AG04450 (cell line): Measurements from ENCODE around the gene MRGPRX4. TPM values are rescaled to one million over a fixed set of nuclear protein-coding genes. Genes with fewer than 3 reads are reported as not detected.

ENCODE experiments used
- CTCF ChIA-PET: fragments of 300-600, 350-600 bp; formaldehyde crosslinking; extraction: SDS; loops from one replicate; lab custom pipeline; 2022; ENCODE audit warnings: antibody characterized with exemption, inconsistent platforms; lab: Charles Lee
- POLR2A ChIA-PET: fragments of 350-600 bp; formaldehyde crosslinking; extraction: SDS; loops from one replicate; lab custom pipeline; 2021; ENCODE audit warnings: antibody characterized with exemption, inconsistent platforms; lab: Yijun Ruan, JAX
- DNase-seq: peaks from one replicate; pipeline ENCODE4 v3.0.0-alpha.2; 2011; ENCODE audit warnings: low read depth, low spot score
- H3K27ac ChIP-seq: one replicate; pipeline ENCODE4 v1.5.1; 2012; ENCODE audit warnings: low read depth, low read length, control low read depth
- H3K27me3 ChIP-seq: one replicate; pipeline ENCODE4 v1.6.0; 2012; ENCODE audit warnings: low read length; ENCODE audit not compliant: control insufficient read depth, insufficient read depth
- H3K4me3 ChIP-seq: 2 replicates; pipeline ENCODE4 v1.5.1; 2011; ENCODE audit warnings: mild to moderate bottlenecking, low read depth, low read length, control low read depth
- H3K9me3 ChIP-seq: 2 replicates; pipeline ENCODE4 v1.5.1; 2012; ENCODE audit warnings: low read length; ENCODE audit not compliant: control insufficient read depth, insufficient read depth
- CTCF ChIP-seq: IDR thresholded peaks from 2 replicates; pipeline ENCODE4 v1.5.1; 2011; ENCODE audit warnings: low read depth, low read length, control low read depth, inconsistent platforms
- polyA plus RNA-seq: library from polyadenylated mRNA; depleted of rRNA; stranded (reverse); fragments of >200 nt; gene quantifications from 2 replicates; pipeline ENCODE4 v1.2.3, GENCODE V29; 2011

Gene MRGPRX4
- polyA plus RNA-seq, 1 experiment, result not detected

- no peaks in the 10 kb centered on the region for H3K27me3 ChIP-seq
- no peaks in the 10 kb centered on the region for H3K9me3 ChIP-seq
- no peak for DNase-seq
- ChIA-PET POLR2A (no interaction called here), CTCF (no interaction called here)
- no peak overlapping the region for H3K27ac ChIP-seq
- no peak overlapping the region for H3K4me3 ChIP-seq
- TF ChIP-seq CTCF, result no peak
Measured at GRCh38 chr11:18140145-18140544, 32.5 kb upstream of the MRGPRX4 start.

GRCh38 chr11:18144243-18144642 lies 28.4 kb upstream of the MRGPRX4 start:
- Histone ChIP-seq H3K4me3 (no peak overlapping the region), H3K27ac (no peak overlapping the region), H3K9me3 (no peaks in the 10 kb centered on the region), H3K27me3 (no peaks in the 10 kb centered on the region)
- DNase-seq, result no peak
- no peak for TF ChIP-seq CTCF
- POLR2A ChIA-PET, result no interaction called here
- CTCF ChIA-PET, result interaction anchor here (1.3 to 1.5 kb wide), 2 partner anchors 28 to 153 kb away, joined by 3 to 6 read pairs; no protein-coding TSS in a partner anchor

GRCh38 chr11:18145025-18145424 lies 27.6 kb upstream of the MRGPRX4 start:
- CTCF ChIA-PET, result interaction anchor here (1.3 to 1.5 kb wide), 2 partner anchors 29 to 153 kb away, joined by 3 to 6 read pairs; no protein-coding TSS in a partner anchor
- H3K27ac ChIP-seq, result no peak overlapping the region
- DNase-seq, result no peak
- POLR2A ChIA-PET, result no interaction called here
- TF ChIP-seq CTCF, result 0 out of 2 replicates have a peak, but pooled peaks have one; percentile 20
- no peaks in the 10 kb centered on the region for H3K27me3 ChIP-seq
- no peak overlapping the region for H3K4me3 ChIP-seq
- no peaks in the 10 kb centered on the region for H3K9me3 ChIP-seq

GRCh38 chr11:18145837-18146236 lies 26.8 kb upstream of the MRGPRX4 start:
- no peaks in the 10 kb centered on the region for H3K27me3 ChIP-seq
- POLR2A ChIA-PET, result no interaction called here
- CTCF ChIA-PET, result interaction anchor here (1.3 to 1.5 kb wide), 2 partner anchors 30 to 154 kb away, joined by 3 to 6 read pairs; no protein-coding TSS in a partner anchor

More at GRCh38 chr11:18145837-18146236, 26.8 kb upstream of the MRGPRX4 start:
- TF ChIP-seq CTCF, result no peak
- Histone ChIP-seq H3K27ac (no peak overlapping the region), H3K9me3 (no peaks in the 10 kb centered on the region), H3K4me3 (no peak overlapping the region)
- no peak for DNase-seq
